Activated CD4-positive, alpha-beta T cell treated with anti-CD3 and anti-CD28 coated beads, Interleukin-2, Interleukin-6, amounts not matched to agents 100 ng/mL and 50 ng/mL, durations not matched to agents 16 hours and 8 hours (primary cell): Measurements from ENCODE around the gene SERBP1.

Source experiments
- DNase-seq: peaks from one replicate; pipeline ENCODE4 v3.0.0-alpha.2; 2020

Gene SERBP1

GRCh38 chr1:67404212-67404620, 26.0 kb downstream of the SERBP1 start:
- DNase-seq: no peak

GRCh38 chr1:67401443-67401842, 28.8 kb downstream of the SERBP1 start:
- peak; percentile 21 for DNase-seq

- peak; percentile 56 for DNase-seq
These were observed 30.0 kb downstream of the SERBP1 start for GRCh38 chr1:67400029-67400786.

- no peak for DNase-seq
These were observed 30.8 kb downstream of the SERBP1 start for GRCh38 chr1:67399199-67399993.

GRCh38 chr1:67394548-67394947, 35.7 kb downstream of the SERBP1 start:
- DNase-seq: no peak

GRCh38 chr1:67393737-67394136, 36.5 kb downstream of the SERBP1 start:
- DNase-seq: no peak

- no peak for DNase-seq
These were observed 37.0 kb downstream of the SERBP1 start for GRCh38 chr1:67393240-67393639.

GRCh38 chr1:67390041-67390887, 39.9 kb downstream of the SERBP1 start:
- no peak for DNase-seq

- no peak for DNase-seq
These were observed 46.1 kb downstream of the SERBP1 start for GRCh38 chr1:67383999-67384638.

GRCh38 chr1:67382292-67382691, 47.9 kb downstream of the SERBP1 start:
- DNase-seq: no peak

GRCh38 chr1:67381154-67381553, 49.0 kb downstream of the SERBP1 start:
- DNase-seq: no peak

GRCh38 chr1:67377253-67377652, 52.9 kb downstream of the SERBP1 start:
- DNase-seq: no peak

- no peak for DNase-seq
These were observed 53.8 kb downstream of the SERBP1 start for GRCh38 chr1:67376381-67376780.

- DNase-seq: no peak
These were observed 57.3 kb downstream of the SERBP1 start for GRCh38 chr1:67372898-67373297.

- no peak for DNase-seq
These were observed 58.1 kb downstream of the SERBP1 start for GRCh38 chr1:67372136-67372535.

GRCh38 chr1:67371681-67372080, 58.5 kb downstream of the SERBP1 start:
- no peak for DNase-seq

- DNase-seq: no peak
These were observed 59.2 kb downstream of the SERBP1 start for GRCh38 chr1:67371043-67371442.

- DNase-seq: no peak
These were observed 62.1 kb downstream of the SERBP1 start for GRCh38 chr1:67368046-67368514.

GRCh38 chr1:67367370-67368045, 62.7 kb downstream of the SERBP1 start:
- no peak for DNase-seq

GRCh38 chr1:67361641-67362040, 68.6 kb downstream of the SERBP1 start:
- DNase-seq: no peak

- DNase-seq: no peak
These were observed 70.6 kb downstream of the SERBP1 start for GRCh38 chr1:67359592-67359991.
